Stimulated activated CD8-positive, alpha-beta memory T cell treated with anti-CD3 and anti-CD28 coated beads, Interleukin-15, amount 100 ng/mL, for 1 hour (primary cell): Measurements from ENCODE around the gene CROT.

Experiments
- DNase-seq: peaks from one replicate; pipeline ENCODE4 v3.0.0-alpha.2; 2020; ENCODE audit warnings: low read depth

The CROT gene

GRCh38 chr7:87416682-87417587 is 71.5 kb downstream of the CROT start:
- DNase-seq = peak; percentile 52

- no peak for DNase-seq
Observed at GRCh38 chr7:87420173-87420572, 74.7 kb downstream of the CROT start.

DNA sequence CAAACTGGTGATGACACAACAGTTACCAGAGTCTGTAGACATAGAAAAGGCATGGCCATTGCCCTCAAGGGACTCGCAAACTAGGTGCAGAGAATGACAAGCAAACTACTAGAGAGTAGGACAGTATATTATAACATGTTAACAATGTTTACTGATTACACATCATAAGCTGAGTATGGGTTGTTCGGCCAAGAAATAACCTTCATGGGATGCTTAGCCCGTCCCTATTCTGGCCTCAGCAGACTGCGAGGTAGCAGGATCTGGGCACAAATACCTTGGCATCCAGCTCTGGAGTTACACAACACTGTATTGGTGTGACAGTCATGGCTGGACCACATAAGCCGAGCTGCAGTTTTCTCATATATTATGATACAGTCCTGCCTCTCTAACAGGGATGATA is 78.6 kb downstream of the CROT start:
- DNase-seq = no peak

DNA sequence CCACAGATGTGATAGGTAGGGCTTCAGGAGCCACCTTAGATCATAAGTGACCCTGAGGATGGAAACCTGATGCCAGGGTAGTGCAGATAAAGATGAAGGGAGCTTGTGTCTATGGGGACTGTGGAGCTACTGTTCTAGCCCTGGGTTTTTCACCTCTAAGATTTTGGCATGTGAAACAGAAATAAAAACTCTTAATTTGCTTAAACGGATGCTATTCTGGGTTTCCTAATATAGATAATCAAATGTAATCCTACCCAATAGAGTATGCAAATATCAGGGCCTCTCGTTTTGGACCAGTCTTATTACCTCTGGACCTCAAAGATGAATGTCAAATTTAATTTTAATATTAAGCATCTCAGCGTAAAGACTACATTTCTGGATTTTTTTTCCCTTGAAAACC is 80.7 kb downstream of the CROT start:
- no peak for DNase-seq

DNA sequence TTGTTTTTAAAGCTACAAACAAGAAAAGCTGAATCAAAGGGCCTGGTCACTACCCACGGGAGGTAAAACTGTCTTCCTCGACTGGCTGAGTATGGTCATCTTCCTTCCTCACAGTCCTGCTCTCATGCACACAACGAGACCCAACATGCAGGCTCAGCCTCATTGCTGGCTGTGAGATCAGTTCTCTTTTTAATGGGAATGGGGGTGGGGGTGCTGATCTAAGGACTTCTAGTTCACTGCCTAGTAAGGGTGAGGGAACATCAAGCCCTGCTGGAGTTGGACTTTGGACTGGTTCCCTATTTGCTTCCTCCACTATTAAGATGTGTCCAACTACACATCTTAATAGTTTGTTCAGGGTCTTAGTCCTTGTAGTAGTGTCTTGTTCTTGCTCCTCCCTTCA is 81.8 kb downstream of the CROT start:
- no peak for DNase-seq

DNA sequence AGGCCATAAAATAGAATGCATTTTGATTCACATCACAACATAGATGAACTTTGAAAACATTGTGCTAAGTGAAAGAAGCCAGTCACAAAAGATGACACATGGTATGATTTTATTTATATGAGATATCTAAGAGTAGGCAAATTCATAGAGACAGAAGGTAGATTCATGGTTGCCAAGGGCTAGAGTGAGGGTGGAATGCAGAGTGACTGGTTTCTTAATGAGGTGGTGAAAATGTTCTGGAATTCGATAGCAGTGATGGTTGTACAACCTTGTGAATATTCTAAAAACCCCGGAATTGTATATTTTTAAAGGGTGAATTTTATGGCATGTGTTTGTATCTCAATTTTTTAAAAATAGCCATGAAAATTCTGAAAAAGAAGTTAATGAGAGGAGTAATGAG is 87.1 kb downstream of the CROT start:
- no peak for DNase-seq

DNA sequence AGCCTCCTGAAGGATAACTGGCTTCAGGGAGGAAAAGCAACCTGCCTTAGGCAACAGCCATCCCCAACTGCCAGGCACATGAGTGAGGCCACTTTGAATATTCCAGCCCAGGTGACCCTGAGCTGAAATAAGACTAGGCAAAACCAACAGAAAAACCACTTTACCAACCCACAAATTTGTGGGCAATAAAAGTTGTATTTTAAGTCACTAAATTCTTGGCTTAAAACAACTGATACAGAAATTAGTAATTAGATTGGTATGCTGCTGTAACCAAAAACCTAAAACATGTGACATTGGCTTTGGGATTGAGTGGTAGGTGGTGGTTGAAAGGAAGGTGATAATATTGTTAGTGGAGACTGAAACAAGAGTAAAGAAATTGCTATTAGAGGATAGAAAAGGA is 90.1 kb downstream of the CROT start:
- DNase-seq = no peak

DNA sequence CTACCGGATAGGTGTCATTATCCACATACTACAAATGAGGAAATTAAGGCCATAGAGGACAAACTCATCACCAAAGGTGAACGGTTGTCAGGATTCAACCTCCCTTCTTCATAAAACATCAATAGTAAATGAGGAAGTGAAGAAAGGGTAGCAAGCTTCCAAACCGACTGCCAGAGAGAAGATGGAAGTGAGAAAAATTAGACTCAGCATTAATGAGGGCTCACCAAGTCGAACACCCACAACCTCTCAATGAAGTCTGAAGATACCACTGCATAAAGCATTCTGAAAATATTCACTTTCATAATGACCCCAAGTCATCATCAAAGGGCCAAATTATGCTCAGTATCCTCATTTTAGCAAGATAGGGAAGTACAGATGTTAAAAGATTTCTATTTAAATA is 100.4 kb downstream of the CROT start:
- no peak for DNase-seq

DNA sequence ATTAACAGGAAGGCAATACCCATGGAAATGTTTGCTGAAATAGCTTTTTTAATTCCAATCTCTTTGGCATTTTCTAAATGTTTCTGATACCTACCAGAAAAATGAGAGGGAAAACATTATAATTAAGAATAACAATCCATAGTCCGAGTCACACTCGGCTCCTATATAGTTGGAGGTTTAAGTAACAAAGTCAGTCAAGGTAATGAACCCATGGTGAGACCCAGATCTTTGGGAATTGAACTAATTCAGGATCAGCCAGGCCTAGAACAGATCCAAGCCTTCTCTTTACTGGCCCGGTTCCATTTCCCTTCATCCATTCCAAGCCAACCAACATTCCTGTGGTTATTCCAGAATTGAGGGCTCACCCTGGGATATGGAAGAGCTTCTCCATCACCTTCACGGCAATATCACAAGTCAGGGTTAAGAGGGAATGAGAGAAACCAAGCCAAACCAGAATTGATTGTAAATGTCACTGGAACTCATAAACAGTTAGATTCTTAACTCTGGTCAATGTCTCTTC is 101.7 kb downstream of the CROT start:
- DNase-seq = no peak

- DNase-seq = no peak
Observed at GRCh38 chr7:87448388-87448787, 102.9 kb downstream of the CROT start.
